K562 (cell line): ENCODE data around the gene KAT6B. TPM values are rescaled to one million over a fixed set of nuclear protein-coding genes. Genes with fewer than 3 reads are reported as not detected.

Experiments
- CSDE1 ChIP-seq, 2 experiments: fragments of 450-650 bp; IDR thresholded peaks; 2 replicates each; pipeline ENCODE4 v1.6.1; 2016; ENCODE audit warnings: mild to moderate bottlenecking in 1 of 2
- MLX ChIP-seq, 2 experiments: fragments of 450-650 bp in 1 of 2; sonication (generic) in 1 of 2; formaldehyde crosslinking; conservative IDR thresholded peaks; 2 replicates each; pipeline versions ENCODE4 v1.4.0 to v1.8.1; 2020 to 2022; ENCODE audit warnings: mild to moderate bottlenecking in 1 of 2, missing genetic modification reagents in 1 of 2
- POU5F1 ChIP-seq: fragments of 150-350 bp; IDR thresholded peaks from 2 replicates; pipeline ENCODE4 v1.6.1; 2014; ENCODE audit warnings: borderline replicate concordance, low read length, low read depth, mild to moderate bottlenecking; ENCODE audit not compliant: partially characterized antibody
- ZEB2 ChIP-seq: fragments of 450-650 bp; IDR thresholded peaks from 2 replicates; pipeline ENCODE4 v1.6.1; 2016
- ZHX1 ChIP-seq: fragments of 150-350 bp; conservative IDR thresholded peaks from 2 replicates; pipeline ENCODE4 v1.6.1; 2014; ENCODE audit warnings: low read length
- ZNF146 ChIP-seq: IDR thresholded peaks from one replicate; pipeline ENCODE4 v1.6.1; 2018; ENCODE audit warnings: missing compliant biosample characterization; ENCODE audit not compliant: unreplicated experiment
- ZNF239 ChIP-seq: fragments of 250-450 bp; sonication (Bioruptor Pico); IDR thresholded peaks from 2 replicates; pipeline ENCODE4 v1.4.0; 2020; ENCODE audit warnings: mild to moderate bottlenecking
- ZNF77 ChIP-seq: fragments of 250-450 bp; sonication (Bioruptor Pico); IDR thresholded peaks from 2 replicates; pipeline ENCODE4 v1.5.0; 2020
- polyA plus RNA-seq, 8 experiments: library from polyadenylated mRNA; depleted of rRNA in 4 of 8; stranded (reverse) in 5 of 8; unstranded in 3 of 8; fragments of >200 nt; fragmentation: Nextera tagmentation in 2 of 8; fragmentation: Illumina TruSeq in 1 of 8; extraction: Ambion mirVana in 2 of 8; extraction: Trizol in 1 of 8; gene quantifications; 2 replicates each; pipeline versions ENCODE4 v1.2.1 to v1.2.3, GENCODE V29; 2011 to 2014; ENCODE audit warnings: inconsistent platforms in 1 of 8, missing spikeins in 1 of 8
- total RNA-seq, 7 experiments: library from RNA; depleted of rRNA in 6 of 7; stranded (reverse); fragments of >200 nt in 6 of 7; fragmentation: Illumina TruSeq in 2 of 7; extraction: Trizol in 2 of 7; gene quantifications; 2 replicates each; pipeline versions ENCODE4 v1.2.1 to v1.2.3, GENCODE V29; 2011 to 2021; ENCODE audit warnings: low replicate concordance in 1 of 7

Gene KAT6B
- total and polyA plus RNA-seq, 9 of the 15 experiments (the other 6 are each of a cell fraction or from before 2014, with no cell fraction given): 1.4 to 9.2 (median 6.8) TPM

- TF ChIP-seq MLX (CRISPR knock-in tag; conservative IDR thresholded peaks at IDR 0.05) (no peak), ZNF146 (no peak), CSDE1 (IDR thresholded peaks at IDR 0.05) (no peak), ZHX1 (no peak), ZEB2 (no peak), ZNF77 (no peak), POU5F1 (no peak), ZNF239 (CRISPR knock-in tag) (no peak)
These were observed 174.4 kb downstream of the KAT6B start (continued) for GRCh38 chr10:75000748-75001321.
